Astrocyte (in vitro differentiated cells and primary cell): ENCODE measurements around the gene COL6A3. TPM values are rescaled to one million over a fixed set of nuclear protein-coding genes. Genes with fewer than 3 reads are reported as not detected.

Experiments used
- DNase-seq: peaks from one replicate; pipeline ENCODE4 v3.0.0-alpha.2; 2010; ENCODE audit warnings: low read depth
- FAIRE-seq: peaks from 2 replicates; lab custom pipeline; 2011; peaks lifted over from hg19 to GRCh38; lab: Jason Lieb, UNC
- H2AFZ ChIP-seq: 2 replicates; pipeline ENCODE4 v1.6.0; 2012; ENCODE audit warnings: low read depth, low read length, inconsistent platforms
- H3K27ac ChIP-seq: 2 replicates; pipeline ENCODE4 v1.5.1; 2011; ENCODE audit warnings: low read depth, low read length, inconsistent platforms
- H3K27me3 ChIP-seq: 2 replicates; pipeline ENCODE4 v1.6.0; 2011; ENCODE audit warnings: low read length, inconsistent platforms; ENCODE audit not compliant: insufficient read depth
- H3K36me3 ChIP-seq: 2 replicates; pipeline ENCODE4 v1.5.1; 2011; ENCODE audit warnings: low read length, inconsistent platforms; ENCODE audit not compliant: insufficient read depth
- H3K4me1 ChIP-seq: 2 replicates; pipeline ENCODE4 v1.5.1; 2011; ENCODE audit warnings: low read length, inconsistent platforms; ENCODE audit not compliant: insufficient read depth
- H3K4me2 ChIP-seq: 2 replicates; pipeline ENCODE4 v1.6.0; 2012; ENCODE audit warnings: low read length, inconsistent platforms
- H3K4me3 ChIP-seq: 2 replicates; pipeline ENCODE4 v1.5.1; 2011; ENCODE audit warnings: low read depth, mild to moderate bottlenecking, low read length, inconsistent platforms; ENCODE audit not compliant: insufficient read depth
- H3K79me2 ChIP-seq: 2 replicates; pipeline ENCODE4 v1.6.0; 2012; ENCODE audit warnings: mild to moderate bottlenecking, low read length, inconsistent platforms; ENCODE audit not compliant: insufficient read depth
- H3K9ac ChIP-seq: 2 replicates; pipeline ENCODE4 v1.6.0; 2012; ENCODE audit warnings: mild to moderate bottlenecking, low read length, inconsistent platforms
- H3K9me3 ChIP-seq: 2 replicates; pipeline ENCODE4 v1.5.1; 2012; ENCODE audit warnings: low read depth, mild to moderate bottlenecking, low read length, inconsistent platforms; ENCODE audit not compliant: insufficient read depth
- H4K20me1 ChIP-seq: 2 replicates; pipeline ENCODE4 v1.6.0; 2012; ENCODE audit warnings: low read length, inconsistent platforms; ENCODE audit not compliant: insufficient read depth
- H3K27ac Mint-ChIP-seq: one replicate; pipeline ENCODE4 v1.8.0; 2021; ENCODE audit warnings: mild to moderate bottlenecking, mixed read lengths; ENCODE audit not compliant: unreplicated experiment
- H3K27me3 Mint-ChIP-seq: one replicate; pipeline ENCODE4 v1.8.0; 2021; ENCODE audit warnings: low read depth, mixed read lengths; ENCODE audit not compliant: unreplicated experiment
- H3K36me3 Mint-ChIP-seq: one replicate; pipeline ENCODE4 v1.8.0; 2021; ENCODE audit warnings: low read depth, mixed read lengths; ENCODE audit not compliant: unreplicated experiment
- H3K4me1 Mint-ChIP-seq: one replicate; pipeline ENCODE4 v1.8.0; 2021; ENCODE audit warnings: low read depth, mixed read lengths; ENCODE audit not compliant: unreplicated experiment
- H3K4me3 Mint-ChIP-seq: one replicate; pipeline ENCODE4 v1.8.0; 2021; ENCODE audit warnings: mild to moderate bottlenecking, moderate library complexity, mixed read lengths; ENCODE audit not compliant: unreplicated experiment
- H3K9me3 Mint-ChIP-seq: one replicate; pipeline ENCODE4 v1.8.0; 2021; ENCODE audit warnings: mild to moderate bottlenecking, mixed read lengths; ENCODE audit not compliant: unreplicated experiment
- CTCF ChIP-seq: IDR thresholded peaks from 2 replicates; pipeline ENCODE4 v1.5.1; 2011; ENCODE audit warnings: low read depth, mild to moderate bottlenecking, inconsistent platforms, low read length, moderate library complexity; ENCODE audit not compliant: insufficient read depth
- EZH2 ChIP-seq: IDR thresholded peaks from 2 replicates; pipeline ENCODE4 v1.6.1; 2012; ENCODE audit warnings: mild to moderate bottlenecking, low read length, inconsistent platforms; ENCODE audit not compliant: insufficient read depth
- total RNA-seq: library from RNA; stranded (reverse); gene quantifications from 2 replicates; pipeline ENCODE4 v1.2.1, GENCODE V29; 2021

Gene COL6A3
- total RNA-seq, 1 donor from 2014 or later = 200 TPM

DNA sequence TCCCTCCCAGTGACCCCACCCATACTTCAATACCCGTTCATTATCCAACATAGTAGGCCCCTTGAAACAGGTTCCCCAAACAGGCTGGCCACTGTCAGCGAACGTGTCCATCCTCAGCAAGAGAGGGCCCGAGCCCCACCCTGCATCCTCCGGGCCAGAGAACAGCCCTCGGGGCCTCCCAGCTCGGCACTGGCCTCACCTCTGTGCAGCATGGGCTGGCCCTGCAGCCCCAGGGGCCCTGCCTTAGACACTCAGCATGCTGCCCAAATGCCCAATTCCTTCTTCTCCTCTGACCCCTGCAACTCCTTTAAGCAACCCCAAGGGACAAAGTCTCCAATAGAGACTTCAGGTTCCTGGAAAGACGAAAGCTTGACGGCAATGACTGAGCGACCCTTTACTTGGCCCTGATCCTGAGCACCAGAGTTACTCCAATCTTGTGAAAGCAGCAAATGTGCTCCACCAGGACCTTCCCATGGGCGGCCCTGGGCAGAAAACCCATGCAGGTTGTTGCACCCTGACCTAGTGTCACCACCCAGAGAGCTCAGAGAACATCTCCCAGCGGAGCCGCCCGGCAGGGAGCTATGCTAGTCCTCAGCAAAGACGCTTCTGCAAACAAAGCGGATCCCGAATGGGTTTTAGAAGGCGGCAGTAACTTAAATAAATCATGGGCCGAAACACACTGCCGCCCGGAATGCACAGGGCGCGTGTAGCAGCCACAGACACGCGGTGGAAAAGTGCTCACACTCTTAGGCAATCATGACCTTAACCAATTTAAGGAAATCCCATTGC, 782 bp downstream of the COL6A3 start:
- DNase-seq (no peak), FAIRE-seq (no peak)
- TF ChIP-seq CTCF = no peak
- TF ChIP-seq EZH2 = no peak
- Histone ChIP-seq H3K9ac (peak overlapping the region; percentile 76), H3K79me2 (peaks cover 56% of the 10 kb centered on the region), H3K9me3 (no peaks in the 10 kb centered on the region), H2AFZ (no peak overlapping the region), H4K20me1 (no peaks in the 10 kb centered on the region), H3K27me3 (no peaks in the 10 kb centered on the region), H3K4me2 (peak overlapping the region; percentile 81), H3K4me3 (peak overlapping the region; percentile 61), H3K4me1 (peaks cover 16% of the 10 kb centered on the region), H3K36me3 (peaks cover 2% of the 10 kb centered on the region), H3K27ac (peak overlapping the region; percentile 49)
- Mint-ChIP-seq H3K27me3 (peaks cover under 1% of the 10 kb centered on the region), H3K4me3 (peak overlapping the region; percentile 92), H3K27ac (peak overlapping the region; percentile 66), H3K4me1 (peaks cover 35% of the 10 kb centered on the region), H3K36me3 (peaks cover 23% of the 10 kb centered on the region), H3K9me3 (peaks cover 2% of the 10 kb centered on the region)

GRCh38 chr2:237412646-237412987, 1.3 kb downstream of the COL6A3 start:
- Histone ChIP-seq H3K4me3 (peak overlapping the region; percentile 61), H3K79me2 (peaks cover 62% of the 10 kb centered on the region), H3K9ac (peak overlapping the region; percentile 76), H3K36me3 (no peaks in the 10 kb centered on the region), H2AFZ (no peak overlapping the region), H3K4me2 (peak overlapping the region; percentile 81), H3K27me3 (no peaks in the 10 kb centered on the region), H4K20me1 (no peaks in the 10 kb centered on the region), H3K4me1 (peaks cover 16% of the 10 kb centered on the region), H3K27ac (peak overlapping the region; percentile 49), H3K9me3 (no peaks in the 10 kb centered on the region)
- Mint-ChIP-seq H3K4me3 (peak overlapping the region; percentile 92), H3K4me1 (peaks cover 37% of the 10 kb centered on the region), H3K36me3 (peaks cover 24% of the 10 kb centered on the region), H3K9me3 (peaks cover 2% of the 10 kb centered on the region), H3K27ac (peak overlapping the region; percentile 37), H3K27me3 (no peaks in the 10 kb centered on the region)
- DNase-seq (no peak), FAIRE-seq (no peak)
- TF ChIP-seq EZH2 (no peak), CTCF (no peak)
